Measurements from ENCODE around the gene C5AR1.
"Not testable (repeated sequence)": the region's sequence is repeated elsewhere in the genome, so short reads cannot be mapped to it uniquely, and the experiment has no call there.

The C5AR1 gene

DNA sequence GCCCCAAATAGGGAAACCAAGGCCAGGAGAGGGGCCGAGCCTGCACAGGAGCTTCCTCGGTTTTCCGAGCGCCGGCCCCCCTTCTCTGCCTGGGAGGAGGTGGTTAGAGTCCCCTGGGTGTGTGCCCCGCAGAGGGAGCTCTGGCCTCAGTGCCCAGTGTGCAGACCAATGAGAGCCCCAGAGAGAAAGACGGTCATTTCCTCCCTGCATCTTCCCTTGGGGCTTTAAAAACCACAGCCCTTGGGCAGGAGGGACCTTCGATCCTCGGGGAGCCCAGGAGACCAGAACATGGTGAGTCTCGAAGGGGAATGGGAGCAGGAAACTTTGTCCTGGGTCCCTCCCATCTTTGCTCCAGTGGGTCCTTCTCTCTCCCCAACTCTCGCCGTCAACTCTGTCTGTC is at the start of gene C5AR1:
Gene C5AR1 (plus strand): TSS at position 254 of the 400 bp plus-strand sequence. CDS start 35 bp downstream, at position 289.
- no peak for DNase-seq

DNA sequence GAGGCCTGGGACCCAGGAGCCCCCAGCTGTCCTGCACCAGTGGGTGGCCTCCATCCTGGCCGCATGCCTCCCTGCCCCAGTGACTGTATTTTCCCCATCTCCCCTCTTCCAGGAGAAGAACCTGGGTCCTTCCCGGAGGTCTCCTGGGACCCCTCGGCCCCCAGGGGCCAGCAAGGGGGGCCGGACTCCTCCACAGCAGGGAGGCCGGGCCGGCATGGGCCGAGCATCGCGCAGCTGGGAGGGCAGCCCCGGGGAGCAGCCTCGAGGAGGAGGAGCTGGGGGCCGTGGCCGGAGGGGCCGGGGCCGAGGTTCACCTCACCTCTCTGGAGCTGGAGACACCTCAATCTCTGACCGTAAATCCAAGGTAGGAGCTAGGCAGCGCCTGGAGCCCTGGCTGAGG is 49.2 kb upstream of the C5AR1 start:
- DNase-seq = no peak

DNA sequence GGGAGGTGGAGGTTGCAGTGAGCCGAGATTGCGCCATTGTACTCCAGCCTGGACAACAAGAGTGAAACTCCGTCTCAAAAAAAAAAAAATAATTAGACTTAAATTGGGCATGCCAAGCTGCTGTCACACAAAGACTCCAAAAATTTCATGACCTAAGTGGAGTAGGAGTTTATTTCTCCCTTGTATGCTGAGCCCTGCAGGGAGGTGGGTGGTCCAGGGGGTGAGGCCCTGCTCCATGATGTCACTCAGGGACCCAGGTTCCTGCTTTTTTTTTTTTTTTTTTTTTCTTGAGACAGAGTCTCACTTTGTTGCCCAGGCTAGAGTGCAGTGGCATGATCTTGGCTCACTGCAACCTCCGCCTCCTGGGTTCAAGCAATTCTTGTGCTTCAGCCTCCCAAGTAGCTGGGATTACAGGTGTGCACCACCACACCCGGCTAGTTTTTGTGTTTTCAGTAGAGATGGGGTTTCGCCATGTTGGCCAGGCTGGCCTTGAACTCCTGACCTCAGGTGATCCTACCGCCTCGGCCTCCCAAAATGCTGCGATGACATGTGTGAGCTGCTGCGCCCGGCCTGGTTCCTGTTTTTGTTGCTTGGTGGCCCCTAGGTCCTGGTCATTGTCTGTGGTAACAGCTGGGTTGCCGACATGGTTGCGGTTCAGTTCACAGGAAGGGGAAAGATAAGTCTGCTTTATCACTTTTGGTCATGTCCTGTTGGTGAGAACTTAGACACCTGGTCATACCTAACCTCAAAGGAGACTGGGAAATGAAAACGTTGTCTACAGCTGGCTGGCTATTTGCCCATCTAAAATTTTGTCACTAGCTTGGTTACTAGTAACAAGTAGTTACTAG is 47.5 kb upstream of the C5AR1 start:
- not testable (repeated sequence) for DNase-seq

DNA sequence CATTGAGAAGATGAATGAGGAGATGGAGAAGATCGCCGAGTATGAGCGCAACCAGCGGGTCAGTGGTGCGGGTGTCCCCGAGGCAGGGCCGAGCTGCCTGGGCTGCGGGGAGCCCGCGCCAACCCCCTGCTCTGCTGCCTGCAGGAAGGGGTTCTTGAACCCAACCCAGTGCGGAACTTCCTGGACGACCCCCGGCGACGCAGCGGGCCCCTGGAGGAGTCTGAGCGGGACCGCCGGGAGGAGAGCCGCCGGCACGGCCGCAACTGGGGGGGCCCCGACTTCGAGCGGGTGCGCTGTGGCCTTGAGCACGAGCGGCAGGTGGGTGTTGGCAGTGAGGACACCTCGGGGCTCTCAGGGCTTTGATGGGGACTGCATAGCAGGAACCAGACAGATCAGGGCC is 45.0 kb upstream of the C5AR1 start:
- DNase-seq = no peak

DNA sequence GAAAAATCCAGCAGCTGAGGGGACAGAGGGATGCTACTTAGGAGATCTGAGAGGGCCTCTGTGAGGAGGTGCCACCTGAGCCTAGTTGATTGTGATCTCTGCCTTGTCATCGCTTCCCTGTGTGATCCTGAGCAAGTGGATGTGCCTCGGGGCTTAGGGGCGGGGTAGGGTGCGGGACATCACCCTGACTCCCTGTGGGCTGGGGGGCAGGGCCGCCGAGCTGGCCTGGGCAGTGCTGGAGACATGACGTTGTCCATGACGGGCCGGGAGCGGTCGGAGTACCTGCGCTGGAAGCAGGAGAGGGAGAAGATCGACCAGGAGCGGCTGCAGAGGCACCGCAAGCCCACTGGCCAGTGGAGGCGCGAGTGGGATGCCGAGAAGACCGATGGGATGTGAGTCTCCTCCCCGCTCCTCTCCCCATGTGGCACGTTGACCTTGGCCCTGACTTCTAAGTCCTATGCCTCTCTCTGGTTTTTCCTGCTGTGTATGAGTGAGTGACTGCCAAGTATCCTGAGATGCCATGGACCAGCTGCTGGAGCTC is 43.2 kb upstream of the C5AR1 start:
- no peak for DNase-seq

DNA sequence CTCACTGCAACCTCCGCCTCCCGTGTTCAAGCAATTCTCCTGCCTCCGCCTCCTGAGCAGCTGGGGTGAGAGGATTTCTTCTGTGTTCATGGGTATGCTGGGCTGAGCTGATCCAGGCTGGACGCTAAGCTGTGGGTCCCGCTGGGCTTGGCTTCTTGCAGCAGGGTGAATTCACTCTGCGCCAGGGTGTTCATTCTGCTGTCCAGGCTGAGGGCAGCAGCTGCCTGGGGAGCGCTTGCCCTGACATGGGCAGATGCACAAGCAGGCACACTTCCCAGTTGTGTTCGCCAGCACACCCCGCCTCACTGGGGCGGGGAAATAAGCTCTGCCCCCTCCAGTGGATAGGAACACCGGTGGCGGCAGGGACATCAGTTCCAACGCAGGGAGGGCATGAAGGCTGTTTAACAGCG is 42.3 kb upstream of the C5AR1 start:
- DNase-seq = no peak

DNA sequence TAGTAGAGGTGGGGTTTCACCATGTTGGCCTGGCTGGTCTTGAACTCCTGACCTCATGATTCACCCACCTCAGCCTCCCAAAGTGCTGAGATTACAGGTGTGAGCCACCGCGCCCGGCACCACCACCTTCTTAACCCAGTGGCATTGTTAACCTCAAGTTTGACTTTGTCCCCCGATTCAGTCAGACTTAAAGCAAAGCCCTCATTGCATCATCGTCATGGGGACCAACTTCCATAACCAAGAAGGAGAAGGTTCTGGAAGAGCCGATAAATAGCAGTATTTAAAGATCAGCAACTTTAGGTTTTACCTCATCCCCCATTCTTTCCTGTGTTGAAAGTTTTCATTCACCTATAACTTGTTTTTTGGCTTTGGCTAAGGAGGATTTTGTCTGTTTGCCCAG is 41.6 kb upstream of the C5AR1 start:
- DNase-seq = no peak

DNA sequence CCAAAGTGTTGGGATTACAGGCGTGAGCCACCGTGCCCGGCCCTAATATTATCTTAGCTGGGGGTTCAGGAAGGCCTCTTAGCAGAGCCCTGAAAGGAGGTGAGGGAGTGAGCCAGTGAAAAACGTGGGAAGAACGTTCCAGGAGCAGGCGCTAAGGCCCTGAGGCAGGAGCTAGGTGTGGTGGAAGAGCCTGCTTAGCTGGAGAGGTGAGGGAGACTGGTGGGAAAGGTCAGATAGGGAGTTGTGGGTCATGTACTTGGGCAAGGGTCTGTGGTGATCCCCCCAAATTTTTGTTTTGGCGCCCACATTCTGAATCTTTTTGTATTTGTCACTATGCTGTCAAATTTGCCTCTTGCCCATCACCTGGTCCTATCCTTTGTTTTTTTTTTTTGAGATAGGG is 40.1 kb upstream of the C5AR1 start:
- no peak for DNase-seq

DNA sequence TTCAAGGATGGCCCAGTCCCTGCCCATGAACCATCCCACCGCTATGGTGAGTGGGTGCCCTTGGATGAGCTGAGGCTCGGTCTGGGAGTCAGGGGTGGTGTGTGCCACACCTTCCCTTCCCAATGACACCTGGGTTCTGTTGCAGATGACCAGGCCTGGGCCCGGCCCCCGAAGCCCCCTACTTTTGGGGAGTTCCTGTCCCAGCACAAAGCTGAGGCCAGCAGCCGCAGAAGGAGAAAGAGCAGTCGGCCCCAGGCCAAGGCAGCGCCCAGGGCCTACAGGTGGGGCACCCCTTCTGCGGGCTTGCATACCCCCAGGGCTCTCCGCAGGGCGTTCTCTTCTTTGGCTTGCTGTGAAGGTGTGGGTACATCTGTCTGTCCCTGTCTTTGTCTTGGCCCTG is 39.3 kb upstream of the C5AR1 start:
- no peak for DNase-seq

DNA sequence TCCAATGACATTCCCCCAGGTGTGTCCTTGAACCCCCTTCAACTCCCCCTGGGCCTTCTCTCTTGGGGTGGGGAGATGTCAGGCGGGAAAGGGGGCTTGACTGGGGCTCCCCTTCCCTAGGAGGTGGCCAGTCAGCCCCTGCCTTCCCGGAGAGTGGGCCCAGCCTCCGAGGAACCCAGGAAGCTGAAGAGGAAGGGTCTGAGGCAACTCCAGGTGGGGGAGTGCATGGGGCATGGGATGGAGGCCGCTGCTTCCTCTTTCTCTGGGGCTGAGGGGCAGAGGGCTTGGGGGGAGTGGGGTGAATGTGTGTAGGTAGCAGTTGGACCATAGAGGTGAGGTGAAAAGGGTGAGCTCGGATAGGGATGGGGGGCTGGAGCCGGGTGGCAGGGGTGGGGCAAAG is 37.7 kb upstream of the C5AR1 start:
- no peak for DNase-seq

DNA sequence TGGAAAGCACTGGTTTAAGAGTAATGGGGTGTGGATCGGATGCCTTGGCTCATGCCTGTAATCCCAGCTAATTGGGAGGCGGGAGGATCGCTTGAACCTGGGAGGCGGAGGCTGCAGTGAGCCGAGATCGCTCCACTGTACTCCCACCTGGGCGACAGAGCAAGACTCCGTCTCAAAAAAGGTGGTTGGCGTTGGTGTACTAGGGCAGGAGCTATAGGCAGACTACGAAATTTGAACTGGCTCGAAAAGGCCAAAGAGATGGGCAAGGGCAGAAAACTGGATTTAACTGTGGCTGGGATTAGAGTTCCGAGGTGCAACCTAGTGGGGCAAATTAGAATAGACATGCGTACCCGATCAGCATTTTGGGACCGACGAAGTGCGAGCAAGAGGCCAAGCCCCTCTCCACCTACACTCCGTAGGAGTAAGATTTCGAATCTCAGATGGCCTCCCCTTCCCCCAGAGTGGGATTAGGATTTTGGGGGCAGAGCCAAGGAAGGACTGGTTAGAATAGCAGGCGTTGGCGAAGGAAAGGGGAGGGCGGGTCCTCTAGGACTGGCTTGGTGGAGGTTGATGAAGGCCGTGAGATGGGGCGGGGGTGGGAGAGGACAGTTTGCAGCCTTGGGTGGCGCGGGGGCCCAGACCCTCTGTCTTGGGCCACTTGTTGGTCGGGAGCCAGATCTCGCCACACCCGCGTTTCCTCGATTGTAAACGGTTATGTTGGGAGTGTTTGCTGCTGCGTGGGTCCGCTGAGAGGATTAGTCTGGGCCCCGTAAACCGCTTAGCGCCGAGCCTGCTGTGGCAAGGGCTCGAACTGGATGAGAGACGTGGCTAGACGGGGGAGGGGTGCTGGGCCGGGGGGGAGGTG is 37.0 kb upstream of the C5AR1 start:
- no peak for DNase-seq

DNA sequence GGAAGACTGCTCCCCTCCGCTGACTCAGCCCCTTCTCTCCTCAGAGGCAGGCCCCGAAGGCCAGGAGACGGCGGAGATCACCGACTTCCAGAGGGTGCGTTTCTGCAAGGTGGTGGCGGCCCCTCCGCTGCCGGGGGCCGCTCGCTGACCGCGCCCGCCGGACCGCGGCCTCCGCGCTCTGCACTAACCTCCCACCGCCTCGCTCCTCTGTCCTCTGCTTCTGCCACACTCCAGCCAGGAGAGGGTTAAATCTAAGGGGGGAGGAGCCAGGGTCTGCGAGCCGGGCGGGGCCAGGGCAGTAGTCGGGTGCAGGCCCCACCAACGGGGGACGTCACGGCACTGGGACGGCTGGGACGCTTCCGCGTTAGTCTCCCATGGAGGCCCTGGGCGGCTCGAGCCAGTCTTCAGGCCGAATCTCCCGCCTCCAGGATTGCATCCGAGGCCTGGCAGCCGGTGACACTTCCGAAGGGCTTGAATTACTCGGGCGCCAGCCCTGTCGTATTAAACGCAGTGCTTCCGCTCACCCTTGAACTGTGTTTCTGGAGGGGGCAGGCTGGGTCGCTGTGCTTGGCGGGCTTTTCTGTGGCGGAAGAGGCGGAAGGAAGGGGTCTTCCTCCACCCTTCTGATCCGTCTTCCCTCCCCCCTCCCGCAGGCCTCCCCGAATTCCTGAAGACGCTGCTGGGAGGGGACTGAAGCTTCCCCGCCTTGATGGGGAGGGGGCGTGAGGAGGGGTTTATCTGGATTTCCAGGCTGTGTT is 36.2 kb upstream of the C5AR1 start:
- DNase-seq = peak; percentile 80

DNA sequence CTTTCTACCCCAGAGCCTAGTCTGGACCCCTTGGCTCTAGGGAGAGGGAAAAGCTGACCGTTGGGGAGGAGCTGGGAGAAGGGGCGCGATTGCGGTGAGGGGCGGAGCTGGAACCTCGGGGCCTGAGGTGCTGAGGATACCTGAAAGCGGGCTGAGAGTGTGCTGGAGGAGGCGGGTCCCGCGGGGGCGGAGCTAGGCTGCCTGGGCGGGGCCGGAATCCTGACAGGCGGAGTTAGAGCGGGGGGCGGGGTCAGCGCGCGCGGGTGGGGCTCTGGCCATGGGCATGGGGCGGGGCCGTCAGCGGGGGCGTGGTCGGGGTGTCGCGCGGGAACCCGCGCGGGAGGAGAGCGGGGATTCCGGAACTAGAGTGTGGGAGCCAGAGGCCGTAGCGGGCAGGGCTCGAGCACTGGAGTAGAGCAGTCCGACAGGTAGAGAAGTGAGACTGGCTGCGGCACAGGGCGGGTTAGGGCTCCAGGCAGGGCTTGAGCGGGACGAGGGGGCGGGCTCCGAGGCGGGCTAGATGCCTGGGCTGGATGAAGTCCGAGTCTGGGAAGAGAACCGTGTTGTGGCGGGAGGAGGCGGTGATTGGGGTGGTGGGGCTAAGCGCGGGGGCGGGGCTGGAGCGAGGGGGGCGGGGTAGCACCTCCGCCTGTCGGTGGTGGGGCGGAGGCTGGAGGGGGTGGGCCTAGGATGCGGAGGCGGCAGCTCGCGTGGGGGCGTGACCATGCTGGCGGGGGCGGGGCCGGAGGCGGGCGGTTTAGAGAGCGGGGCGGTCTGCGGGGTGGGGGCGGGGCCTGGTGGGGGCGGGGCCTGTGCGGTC is 35.4 kb upstream of the C5AR1 start, which contains the start of gene INAFM1:
Gene INAFM1 (plus strand): TSS at position 815 of the 820 bp plus-strand sequence. CDS start 35 bp downstream, outside the sequence.
- DNase-seq = peak; percentile 87

DNA sequence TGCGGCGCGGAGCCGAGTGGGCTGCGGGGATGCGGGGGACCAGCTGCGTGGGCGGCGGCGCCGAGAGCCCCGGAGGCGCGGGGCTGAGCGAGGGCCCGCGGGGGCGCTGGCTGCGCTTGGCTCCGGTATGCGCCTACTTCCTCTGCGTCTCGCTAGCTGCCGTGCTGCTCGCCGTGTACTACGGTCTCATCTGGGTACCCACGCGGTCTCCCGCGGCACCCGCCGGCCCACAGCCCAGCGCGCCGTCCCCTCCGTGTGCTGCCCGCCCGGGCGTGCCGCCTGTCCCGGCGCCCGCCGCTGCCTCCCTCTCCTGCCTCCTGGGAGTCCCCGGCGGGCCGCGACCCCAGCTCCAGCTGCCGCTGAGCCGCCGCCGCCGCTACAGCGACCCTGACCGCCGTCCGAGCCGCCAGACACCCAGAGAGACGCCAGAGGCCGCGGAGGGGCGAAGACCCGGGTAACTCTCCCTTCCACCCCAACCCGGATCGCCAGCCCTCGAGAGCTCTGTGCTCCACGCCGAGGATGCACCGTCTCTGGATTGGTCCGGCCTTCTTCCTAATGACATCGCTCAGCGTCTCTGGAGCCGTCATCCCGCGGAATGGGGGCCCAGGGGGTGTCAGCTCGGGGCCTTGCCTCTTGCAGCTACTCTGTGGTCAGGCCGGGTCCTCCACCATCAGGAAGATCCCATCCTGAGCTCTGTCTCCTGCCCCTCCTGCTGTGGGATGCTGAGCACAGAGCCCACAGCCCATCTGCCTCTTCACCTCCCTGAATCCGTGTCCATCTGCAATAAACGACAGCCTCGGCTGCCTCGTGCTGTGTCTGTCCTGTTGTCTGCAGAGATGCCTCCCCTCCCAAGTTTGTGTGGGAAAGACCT is 34.5 kb upstream of the C5AR1 start:
- peak; percentile 8 for DNase-seq

DNA sequence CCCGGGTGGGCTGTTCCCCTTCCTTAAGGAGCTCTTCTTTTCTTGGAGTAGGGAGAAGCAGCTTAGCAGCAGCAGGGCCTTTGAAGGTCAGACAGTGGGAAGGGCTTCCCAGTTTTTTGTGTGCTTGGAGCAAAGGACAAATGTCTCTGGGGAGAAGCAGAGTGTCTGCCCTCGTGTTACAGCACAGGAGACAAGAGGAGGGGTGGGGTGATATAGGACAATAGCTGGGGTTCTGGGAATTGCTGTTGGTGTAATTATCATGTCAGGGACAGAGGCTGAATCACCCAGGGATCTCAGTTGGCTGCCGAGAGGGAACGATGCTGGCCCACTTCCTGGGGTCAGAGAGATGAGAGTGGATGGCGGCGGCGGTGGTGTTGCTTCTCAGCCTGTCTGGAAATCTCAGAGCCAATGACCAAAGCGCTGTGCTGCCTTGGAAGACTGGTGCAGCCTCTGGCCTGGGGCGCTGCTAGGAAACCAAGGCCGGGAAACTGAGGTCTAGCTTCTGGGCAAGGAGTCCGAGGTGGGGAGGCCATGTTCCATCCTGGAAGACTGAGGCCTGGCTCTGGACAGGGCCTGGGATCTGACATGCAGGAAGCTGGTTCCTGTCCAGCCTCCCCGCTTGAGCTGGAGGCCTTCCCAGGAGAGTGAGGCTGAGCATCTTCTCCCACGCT is 33.7 kb upstream of the C5AR1 start:
- no peak for DNase-seq

DNA sequence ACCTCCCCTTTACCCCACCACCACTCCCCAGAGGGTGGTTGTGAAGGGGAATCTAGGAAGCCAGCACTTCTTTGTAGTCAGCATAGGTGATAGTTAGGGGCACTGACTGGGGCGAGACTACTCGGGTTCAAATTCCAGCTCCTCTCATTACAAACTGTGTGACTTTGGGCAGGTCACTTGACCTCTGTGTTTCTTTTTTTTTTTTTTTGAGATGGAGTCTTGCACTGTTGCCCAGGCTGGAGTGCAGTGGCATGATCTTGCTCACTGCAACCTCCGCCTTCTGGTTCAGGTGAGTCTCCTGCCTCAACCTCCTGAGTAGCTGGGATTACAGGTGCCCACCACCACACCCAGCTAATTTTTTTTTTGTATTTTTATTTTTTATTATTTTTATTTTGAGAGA is 33.1 kb upstream of the C5AR1 start:
- DNase-seq = not testable (repeated sequence)

DNA sequence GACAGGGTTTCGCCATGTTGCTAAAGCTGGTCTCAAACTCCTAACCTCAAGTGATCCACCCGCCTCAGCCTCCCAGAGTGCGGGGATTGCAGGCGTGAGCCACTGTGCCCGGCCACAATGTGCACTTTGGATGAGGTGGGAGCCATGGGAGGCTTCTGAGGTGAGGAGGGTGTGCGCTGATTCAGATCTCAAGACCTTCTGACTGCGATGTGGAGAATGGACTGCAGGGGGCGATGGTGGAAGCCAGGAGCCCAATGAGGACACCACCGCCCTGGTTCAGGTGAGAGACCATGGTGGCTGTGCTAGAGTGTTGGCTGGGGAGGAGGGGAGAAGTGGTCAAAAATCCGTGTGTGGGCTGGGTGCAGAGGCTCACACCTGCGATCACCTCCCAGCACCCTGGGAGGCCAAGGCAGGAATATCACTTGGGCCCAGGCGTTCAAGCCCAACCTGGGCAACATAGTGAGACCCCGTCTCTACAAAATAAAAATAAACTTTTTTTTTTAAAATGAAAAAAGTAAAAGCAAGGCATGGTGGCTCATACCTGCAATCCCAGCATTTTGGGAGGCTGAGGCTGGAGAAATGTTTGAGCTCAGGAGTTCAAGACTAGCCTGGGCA is 29.4 kb upstream of the C5AR1 start:
- no peak for DNase-seq

DNA sequence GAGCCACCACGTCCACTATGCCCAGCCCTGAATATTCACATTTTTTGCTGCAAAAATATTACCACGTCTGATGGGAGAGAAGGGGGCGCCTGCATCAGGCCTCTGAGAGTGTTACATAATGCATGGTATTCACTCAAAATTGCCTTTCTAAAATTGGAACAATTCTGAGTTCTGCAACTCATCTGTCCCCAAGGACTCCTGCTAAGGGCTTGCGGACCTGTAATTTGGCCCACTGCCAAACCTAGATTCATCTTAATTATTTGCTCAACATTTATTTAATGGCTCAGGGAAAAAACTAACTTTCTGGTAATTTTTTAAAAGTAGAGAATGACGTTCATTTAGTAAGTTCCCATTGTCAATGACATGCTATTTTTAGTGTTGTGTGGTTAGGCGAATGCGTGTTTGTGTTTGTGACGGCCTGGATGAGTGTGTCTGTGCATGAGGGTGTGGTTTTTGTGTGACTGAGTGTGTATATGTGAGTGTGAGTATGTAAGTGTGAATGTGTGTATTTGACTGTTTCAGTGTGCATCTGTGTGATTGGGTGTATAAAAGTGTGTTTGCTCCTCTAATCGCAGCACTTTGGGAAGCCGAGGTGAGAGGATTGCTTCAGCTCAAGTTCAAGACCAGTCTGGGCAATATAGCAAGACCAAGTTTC is 26.1 kb upstream of the C5AR1 start:
- DNase-seq = no peak

DNA sequence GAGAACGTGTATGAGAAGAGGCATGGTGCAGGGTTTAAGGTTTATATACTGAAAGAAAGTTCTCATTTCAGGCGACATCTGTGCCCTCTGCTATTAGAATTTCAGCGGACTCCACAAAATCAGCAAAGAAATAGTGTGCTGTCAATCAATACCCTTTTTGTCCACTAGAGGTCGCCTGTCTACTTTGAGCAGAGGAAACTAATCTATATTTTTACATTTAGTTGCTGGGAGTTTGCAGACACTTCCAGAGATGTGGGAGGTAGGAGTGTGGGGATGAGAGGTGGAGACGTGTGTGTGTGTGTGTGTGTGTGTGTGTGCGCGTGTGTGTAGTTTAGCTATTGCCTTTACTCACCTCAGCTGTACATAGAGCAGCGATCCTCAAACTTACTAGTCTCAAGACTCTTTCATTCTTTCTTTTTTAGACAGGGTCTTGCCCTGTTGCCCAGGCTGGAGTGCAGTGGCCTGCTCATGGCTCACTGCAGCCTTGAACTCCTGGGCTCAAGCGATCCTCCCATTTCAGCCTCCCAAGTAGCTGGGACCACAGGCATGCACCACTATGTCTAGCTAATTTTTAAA is 25.2 kb upstream of the C5AR1 start:
- DNase-seq = peak; percentile 28

Measured in DMS79 treated with DMSO at 0.1 percent for 48 hours (cell line).